Suprapubic skin (tissue), 3 donors: ENCODE data around the gene HOXB3.

Experiments
- POLR2AphosphoS5 ChIP-seq, 3 donors: sonication (generic); formaldehyde crosslinking; IDR thresholded peaks; one replicate each; pipeline ENCODE4 v1.6.1; 2017; ENCODE audit warnings: antibody characterized with exemption in 3 of 3
- TF ChIP-seq, protein P1 (sequence below), 2 donors: fragments of 200-600 bp in 1 of 2; fragments of 450-650 bp in 1 of 2; sonication (generic) in 1 of 2; IDR thresholded peaks; one replicate each; pipeline ENCODE4 v1.5.1; 2016 to 2019; ENCODE audit warnings: antibody characterized with exemption in 2 of 2, mild to moderate bottlenecking in 1 of 2, moderate library complexity in 1 of 2

DNA sequence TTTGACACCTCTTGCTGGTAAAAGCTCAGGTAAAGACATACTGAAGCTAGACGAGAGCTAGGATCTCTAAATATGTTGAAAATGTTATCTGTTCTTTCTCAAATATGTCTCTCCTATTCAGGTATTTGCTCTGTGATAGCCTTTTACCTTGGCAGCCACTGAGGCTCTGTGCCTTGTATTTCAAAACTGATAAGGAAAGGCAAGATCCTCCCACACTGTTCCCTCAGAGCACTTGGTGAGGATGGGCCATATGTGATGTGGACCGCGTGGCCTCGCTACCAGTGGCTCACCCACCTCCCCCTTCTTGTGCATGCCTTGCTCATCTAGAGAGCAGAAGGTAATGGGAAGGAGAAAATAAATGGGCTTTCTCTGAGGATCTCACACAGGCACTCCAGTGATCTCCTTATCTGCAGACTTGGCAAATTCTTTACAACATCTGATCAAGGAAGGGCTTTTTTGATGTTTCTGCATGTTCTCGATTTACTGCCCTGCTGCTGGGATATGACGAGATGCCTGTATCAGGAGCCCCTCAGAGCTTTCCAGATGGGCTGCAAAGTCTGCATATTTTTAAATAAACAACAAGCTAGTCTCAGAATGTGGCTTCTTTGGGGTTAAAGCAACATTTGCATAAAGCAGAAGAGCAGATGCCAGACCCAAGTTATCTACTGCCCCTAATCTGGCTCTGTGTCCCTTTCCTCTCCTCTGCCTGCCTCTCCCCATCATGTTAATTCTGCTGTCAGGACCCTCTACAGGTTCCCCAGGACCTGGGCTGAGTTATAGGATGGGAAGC lies 76.2 kb downstream of the HOXB3 start:
- TF ChIP-seq, protein P1, sequence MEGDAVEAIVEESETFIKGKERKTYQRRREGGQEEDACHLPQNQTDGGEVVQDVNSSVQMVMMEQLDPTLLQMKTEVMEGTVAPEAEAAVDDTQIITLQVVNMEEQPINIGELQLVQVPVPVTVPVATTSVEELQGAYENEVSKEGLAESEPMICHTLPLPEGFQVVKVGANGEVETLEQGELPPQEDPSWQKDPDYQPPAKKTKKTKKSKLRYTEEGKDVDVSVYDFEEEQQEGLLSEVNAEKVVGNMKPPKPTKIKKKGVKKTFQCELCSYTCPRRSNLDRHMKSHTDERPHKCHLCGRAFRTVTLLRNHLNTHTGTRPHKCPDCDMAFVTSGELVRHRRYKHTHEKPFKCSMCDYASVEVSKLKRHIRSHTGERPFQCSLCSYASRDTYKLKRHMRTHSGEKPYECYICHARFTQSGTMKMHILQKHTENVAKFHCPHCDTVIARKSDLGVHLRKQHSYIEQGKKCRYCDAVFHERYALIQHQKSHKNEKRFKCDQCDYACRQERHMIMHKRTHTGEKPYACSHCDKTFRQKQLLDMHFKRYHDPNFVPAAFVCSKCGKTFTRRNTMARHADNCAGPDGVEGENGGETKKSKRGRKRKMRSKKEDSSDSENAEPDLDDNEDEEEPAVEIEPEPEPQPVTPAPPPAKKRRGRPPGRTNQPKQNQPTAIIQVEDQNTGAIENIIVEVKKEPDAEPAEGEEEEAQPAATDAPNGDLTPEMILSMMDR (IDR thresholded peaks at IDR 0.05) = no peak
- TF ChIP-seq POLR2AphosphoS5 (IDR thresholded peaks at IDR 0.05) = no peak
